HUDEP-2 (cell line): Measurements from ENCODE around the gene MED15.
A peak's percentile ranks its signal among the peaks of the same experiment; 100 is the strongest.
"Not testable (repeated sequence)": the region's sequence is repeated elsewhere in the genome, so short reads cannot be mapped to it uniquely, and the experiment has no call there.

Experiments used
- DNase-seq, 76 experiments: peaks; one replicate each; lab custom pipeline; 2025; ENCODE audit not compliant: unreplicated experiment in 76 of 76; lab: John Stamatoyannopoulos, UW

MED15 gene

GRCh38 chr22:20594486-20594885, 87.1 kb downstream of the MED15 start:
- DNase-seq, result not testable (repeated sequence)

DNA sequence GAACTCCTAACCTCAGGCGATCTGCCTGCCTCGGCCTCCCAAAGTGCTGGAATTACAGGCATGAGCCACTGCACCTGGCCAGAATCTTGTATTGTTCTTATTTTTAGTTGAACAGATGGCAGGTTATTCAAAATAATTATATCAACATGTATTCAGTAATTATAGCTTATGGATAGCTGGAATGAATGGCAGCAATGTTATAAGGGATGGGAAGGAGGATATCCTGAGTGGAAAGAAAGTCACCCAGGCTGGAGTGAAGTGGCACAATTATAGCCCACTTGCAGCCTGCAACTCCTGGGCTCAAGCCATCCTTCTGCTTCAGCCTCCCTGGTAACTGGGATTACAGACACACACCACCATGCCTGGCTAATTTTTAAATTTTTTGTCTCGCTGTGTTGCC, 88.1 kb downstream of the MED15 start:
- DNase-seq, result no peak

DNA sequence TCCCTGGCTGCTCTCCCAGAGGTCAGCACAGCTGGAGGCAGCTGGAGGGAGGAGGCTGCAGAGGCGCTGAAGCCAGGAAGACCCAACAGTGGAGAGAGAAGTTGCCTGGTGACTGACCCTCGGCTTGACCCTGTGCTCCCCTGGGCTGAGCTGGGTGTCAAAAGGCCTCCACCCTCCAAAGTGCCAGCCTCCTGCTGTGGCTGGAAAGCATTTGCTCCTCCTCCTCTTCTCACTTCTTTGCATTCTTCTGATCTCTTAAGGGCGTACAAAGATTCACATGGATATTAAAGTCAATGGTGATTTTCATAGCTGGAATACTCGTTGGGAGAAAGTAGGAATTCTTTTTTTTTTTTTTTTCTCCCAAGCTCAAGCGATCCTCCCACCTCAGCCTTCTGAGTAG, 91.7 kb downstream of the MED15 start:
- no peak for DNase-seq

DNA sequence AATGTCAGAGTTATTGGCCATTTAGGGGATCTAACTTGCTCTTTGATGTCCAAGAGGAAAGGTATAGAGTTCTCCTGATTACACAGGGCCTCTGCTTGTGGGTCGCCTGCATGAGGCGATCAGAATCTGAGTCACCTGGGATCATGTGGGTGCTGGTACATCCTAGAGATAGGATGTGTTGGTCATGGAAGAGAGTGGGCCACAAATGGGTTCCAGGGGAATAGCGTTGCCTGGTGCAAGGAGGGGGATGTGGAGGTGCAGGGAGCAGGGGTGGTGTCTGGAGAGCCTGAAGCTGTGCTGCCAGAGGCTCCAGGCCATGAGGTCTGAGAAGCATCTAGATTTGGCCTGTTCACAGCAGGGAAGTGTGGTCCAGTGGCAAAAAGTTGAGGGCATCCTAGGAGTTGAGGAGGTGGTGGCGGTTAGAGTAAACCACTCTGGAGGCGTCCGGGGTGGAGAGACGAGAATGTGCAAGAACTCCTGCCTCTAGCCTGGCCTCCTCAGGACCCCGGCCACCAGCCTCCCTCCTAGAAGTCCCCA, 92.8 kb downstream of the MED15 start:
- no peak for DNase-seq

DNA sequence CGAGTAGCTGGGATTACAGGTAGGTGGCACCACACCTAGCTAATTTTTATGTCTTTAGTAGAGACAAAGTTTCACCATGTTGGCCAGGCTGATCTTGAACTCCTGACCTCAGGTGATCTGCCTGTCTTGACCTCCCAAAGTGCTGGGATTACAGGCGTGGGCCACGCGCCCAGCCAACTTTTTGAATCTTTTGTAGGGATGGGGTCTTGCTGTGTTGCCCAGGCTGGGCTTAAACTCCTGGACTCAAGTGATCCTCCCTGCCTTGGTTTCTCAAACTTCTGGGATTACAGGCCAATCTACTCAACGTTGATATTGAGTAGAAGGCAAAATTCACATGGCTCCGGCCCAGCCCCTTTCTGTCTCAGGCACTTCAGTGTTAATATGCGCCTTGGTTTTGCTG, 93.9 kb downstream of the MED15 start:
- no peak for DNase-seq

GRCh38 chr22:20602609-20603164, 95.3 kb downstream of the MED15 start:
- DNase-seq, result no peak

- DNase-seq, result no peak
Observed at GRCh38 chr22:20604092-20604747, 96.8 kb downstream of the MED15 start.

DNA sequence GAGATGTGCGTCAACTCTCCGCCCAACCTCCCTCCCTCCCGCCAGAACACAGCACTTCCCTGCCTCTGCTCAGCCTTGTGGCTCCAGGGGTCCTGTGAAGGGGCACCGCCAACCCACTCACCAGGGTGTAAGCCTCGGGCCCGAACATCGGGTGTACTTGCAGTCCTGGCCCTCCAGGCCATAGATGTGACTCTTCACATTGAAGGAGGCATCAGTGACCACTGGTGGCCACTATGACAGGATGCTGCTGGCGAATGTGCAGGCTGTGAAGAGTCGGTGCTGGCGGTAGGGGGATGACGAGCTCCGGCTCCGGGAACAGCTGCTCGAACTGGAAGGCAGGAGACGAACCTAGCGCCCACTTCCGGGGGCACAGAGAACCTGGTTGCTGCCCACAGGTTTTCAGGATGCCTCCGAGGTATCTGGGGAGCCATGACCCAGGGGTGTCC, 97.4 kb downstream of the MED15 start:
- DNase-seq, result no peak

GRCh38 chr22:20605328-20605727, 97.9 kb downstream of the MED15 start:
- DNase-seq, result no peak

DNA sequence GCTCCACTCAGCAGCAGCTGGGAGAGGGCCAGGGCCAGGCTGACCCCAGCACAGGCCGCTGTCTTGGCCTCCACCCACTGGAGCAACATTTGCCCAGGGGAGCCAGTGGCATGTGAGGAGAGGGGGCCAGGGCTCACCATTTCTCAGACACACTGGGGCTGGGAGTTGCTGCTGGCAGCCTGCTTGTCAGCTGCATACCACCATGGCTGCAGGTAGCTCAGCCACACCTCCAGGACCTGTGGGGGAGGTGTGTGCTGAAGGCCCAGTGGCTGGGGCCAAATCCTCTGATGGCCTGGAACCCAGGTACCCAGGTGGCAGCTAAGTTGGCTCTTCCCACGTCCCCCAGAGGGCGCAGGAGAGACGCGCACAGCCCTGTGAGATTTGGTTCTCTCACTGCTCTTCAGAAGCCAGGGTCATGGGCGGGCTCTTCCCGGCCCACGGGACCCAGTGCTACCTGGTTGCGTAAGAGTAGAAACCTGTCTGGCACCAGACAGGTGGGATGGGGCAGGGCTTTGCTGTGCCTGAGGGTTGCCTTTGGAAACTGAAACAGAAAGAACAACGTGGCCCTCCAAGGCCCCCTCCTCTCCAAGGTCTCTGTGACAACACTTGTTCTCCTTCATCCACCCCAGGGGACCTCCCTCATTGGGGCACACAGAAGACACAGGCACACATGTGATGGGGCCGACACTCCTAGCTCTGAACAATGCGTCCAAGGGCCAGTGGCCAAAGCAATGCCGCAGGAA, 98.8 kb downstream of the MED15 start:
- DNase-seq, result peak in 43 of 76 experiments; percentile 1 to 64 (median 22)

DNA sequence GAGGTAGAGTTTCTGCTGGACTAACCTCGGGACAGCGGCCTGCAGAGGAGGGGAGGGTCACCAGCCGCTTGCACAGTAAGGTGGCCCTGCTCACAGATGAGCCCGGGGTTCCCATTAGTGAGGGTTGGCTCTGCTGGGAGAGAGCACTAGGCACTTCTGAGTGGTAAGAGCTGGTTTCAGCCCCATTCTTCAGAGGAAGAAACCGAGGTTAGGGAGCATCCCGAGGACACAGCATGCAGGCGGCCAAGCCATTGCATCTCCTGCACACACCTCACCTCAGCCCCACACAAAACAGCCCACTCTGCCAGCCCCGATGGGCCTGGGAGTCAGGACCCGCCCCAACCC, 99.3 kb downstream of the MED15 start:
- DNase-seq, result no peak

GRCh38 chr22:20607157-20607907, 99.9 kb downstream of the MED15 start:
- no peak for DNase-seq

- peak in 1 of 76 experiments; percentile 16 for DNase-seq
Observed at GRCh38 chr22:20610243-20610686, 102.9 kb downstream of the MED15 start.

DNA sequence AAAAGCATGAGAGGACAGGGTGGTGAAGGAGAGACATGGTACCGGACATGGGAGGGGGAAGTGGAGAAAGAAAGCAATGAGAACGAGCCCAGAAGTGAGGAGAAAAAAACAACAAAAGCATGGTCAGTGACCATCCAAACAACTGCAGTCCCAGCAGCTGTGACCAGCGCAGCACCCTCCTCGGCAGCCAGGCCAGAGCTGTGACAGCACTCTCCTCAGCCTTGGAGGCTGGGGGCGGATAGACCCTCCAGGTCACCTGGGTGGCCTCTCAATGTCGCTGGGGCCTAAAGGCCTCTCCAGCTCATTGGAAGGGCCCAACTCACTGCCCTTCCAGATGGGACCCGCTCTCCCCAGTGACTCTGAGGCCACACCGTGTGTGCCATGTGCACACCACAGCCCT, 103.3 kb downstream of the MED15 start:
- no peak for DNase-seq

DNA sequence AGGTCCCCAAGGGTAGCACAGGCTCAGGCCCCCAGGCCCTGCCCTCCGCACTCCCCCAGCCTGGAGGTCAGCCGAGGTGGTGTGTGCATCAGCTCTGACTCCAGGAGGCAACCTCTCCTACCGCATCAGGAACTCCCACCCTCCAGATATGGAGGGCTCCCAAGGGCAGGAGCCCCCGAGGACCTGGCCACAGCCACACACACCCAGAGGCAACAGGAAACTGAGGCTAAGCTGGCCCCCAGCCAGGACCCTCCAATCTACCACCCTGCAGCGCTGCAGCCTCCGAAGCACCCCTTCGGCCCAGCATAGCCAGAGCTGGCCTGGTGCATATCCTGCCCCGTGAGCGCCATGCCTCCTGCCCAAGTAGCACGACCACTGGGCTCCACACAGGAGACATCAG, 104.0 kb downstream of the MED15 start:
- DNase-seq, result no peak

GRCh38 chr22:20613301-20613700, 105.9 kb downstream of the MED15 start:
- DNase-seq, result no peak

- peak in 2 of 76 experiments; percentile 2 to 31 for DNase-seq
Observed at GRCh38 chr22:20615021-20615420, 107.6 kb downstream of the MED15 start.

DNA sequence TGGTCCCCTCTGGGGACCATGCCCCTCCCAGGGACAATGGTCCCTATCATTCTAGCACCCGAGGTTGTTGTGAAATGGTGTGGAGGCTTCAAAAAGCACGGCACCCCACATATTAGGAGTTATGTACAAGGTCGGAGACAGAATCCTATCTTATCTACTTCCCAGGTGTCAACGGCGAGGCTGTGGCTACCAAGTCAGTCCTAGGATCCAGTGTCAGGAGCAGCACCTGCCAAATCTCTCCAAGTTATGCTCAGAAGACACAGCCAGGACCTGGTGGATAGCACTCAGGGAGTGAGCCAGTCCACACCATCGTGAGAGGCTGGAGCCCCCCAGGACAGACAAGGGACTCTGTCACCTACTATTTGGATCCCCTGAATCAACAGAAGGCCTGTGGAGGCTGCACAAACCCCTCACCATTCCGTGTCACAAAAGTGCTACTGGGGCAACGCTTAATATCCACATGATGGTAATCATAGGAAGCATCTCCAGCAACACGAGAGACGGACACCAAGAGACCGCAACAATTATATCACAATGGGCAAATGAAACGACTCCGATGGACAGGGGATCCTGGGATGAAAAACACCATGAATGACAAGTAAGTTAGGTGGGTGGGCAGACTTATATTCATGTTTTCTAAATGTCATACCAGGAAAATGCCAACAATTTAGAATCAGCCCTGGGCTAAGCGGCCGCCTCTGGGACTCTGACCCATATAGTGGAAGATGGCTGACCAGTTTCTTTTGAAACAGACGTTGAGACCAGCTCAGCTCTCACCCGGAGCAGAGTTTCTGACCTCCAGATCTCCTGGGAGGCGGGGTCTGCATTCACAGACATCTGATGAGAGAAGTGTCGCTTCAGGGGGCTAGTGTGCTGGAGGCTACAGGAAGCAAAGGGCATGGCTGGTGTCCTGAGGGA, 108.4 kb downstream of the MED15 start:
- DNase-seq, result no peak

- DNase-seq, result no peak
Observed at GRCh38 chr22:20616451-20617043, 109.1 kb downstream of the MED15 start.

GRCh38 chr22:20618488-20618887, 111.1 kb downstream of the MED15 start:
- DNase-seq, result no peak
